ENCODE results near the gene SLC13A3.

SLC13A3 gene

DNA sequence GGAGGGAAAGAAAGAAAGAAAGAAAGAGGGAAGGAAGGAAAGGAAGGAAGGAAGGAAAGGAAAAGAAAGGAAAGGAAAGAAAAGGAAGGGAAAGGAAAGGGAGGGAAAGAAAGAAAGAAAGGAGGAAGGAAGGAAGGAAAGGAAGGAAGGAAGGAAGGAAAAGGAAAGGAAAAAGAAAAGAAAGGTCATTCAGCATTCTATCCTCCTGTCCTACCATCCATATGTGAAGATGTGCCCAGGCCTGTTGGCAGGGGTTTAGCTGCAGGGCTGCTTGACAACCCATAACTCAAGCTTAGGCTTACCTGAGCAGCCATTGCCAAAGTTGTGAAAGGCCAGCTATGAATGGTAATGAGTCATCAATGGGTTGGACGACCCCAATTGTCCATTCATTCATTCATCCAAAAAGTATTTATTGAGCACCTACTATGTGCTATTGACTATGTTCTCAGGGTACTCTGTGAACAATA is 50.9 kb downstream of the SLC13A3 start:
- no peak for DNase-seq

- no peak for DNase-seq
Measured at GRCh38 chr20:46599227-46599987, 51.9 kb downstream of the SLC13A3 start.

DNA sequence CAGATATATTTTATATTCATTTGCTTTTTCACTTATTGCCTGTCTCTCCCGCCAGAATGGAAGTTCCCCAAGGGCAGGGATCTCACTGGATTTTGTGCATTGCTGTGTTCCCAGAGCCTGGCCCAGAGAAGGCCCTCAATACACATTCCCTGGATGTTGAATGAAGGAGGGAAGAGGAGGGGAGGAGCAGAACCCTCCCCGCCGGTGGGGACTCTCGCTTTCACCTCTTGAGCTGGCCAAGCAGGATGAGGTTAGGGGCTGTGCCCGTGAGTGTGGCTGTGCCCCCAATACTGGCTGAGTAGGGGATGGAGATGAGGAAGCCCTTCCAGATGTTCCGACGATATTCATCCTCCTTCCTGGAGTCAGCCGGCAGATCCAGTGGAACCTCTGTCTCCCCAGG is 55.3 kb downstream of the SLC13A3 start:
- no peak for DNase-seq

DNA sequence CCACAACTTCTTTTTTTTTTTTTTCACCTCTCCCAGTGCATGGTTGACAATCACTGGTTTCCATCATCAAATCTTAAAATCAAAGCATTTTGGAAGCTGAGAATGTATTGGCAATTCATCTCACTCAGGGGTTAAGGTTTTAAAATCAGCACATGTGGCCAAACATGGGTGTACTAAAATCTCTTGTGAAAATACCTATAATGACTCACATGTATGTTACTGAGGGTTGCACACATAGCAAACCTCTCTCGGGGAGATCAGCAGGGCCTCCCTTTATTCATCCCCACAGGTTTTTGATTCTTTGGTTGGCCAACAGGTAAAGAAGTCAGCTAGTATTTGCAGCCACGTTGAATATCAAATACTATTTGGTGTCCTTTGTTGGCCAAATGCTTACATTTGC is 56.5 kb downstream of the SLC13A3 start:
- no peak for DNase-seq

DNA sequence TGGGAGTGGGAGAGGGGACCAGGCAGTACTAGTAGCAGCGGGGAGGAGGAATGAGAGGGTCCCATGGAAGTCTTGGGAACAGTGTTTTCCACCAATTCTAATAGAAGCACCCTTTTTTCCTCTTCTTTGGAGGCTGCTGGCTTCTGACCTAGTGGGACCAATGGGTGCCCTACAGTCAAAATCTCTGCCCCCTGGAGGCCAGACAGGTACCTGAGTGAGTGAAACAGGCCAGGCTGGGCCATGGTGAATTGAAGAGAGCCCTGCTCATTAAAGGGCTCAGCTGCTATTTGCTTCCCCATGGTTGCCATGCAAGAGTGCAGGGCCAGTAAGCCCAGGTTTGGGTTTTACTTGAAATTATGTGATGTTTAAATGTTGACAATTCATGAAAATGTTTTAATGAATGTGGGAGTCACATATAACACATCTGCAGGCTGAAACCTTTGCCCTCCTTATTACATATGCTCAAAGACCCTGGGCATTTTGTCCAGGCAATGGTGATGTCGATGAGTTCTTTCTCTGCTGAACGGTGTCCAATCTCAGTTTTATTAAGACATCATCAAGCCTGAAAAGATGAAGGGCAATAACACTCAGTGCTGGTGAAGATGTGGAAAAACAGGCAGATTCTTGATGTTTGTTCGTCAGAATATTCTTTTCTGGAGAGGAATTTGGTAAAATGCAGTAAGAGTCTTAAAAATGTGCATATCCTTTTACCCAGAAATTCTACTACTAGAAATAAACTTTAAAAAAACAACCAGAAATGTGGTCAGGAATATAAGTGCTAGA is 58.5 kb downstream of the SLC13A3 start:
- no peak for DNase-seq

DNA sequence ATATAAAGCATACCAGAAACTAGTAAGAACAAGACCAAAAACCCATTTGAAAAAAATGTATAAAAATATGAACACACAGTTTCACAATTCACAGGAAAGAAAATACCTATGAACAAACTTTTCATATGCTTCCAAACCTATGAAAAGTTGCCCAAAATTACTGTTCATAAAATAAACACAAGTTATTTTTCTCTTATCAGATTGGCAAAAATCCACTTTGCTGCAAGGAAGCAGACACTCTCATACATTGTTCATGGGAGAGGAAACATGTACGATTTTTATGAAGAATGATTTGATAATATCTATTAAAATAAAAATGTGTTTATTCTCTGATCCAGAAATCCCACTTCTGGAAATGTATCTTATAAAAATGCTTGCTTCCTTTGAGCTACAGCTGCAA is 60.8 kb downstream of the SLC13A3 start:
- DNase-seq = no peak

DNA sequence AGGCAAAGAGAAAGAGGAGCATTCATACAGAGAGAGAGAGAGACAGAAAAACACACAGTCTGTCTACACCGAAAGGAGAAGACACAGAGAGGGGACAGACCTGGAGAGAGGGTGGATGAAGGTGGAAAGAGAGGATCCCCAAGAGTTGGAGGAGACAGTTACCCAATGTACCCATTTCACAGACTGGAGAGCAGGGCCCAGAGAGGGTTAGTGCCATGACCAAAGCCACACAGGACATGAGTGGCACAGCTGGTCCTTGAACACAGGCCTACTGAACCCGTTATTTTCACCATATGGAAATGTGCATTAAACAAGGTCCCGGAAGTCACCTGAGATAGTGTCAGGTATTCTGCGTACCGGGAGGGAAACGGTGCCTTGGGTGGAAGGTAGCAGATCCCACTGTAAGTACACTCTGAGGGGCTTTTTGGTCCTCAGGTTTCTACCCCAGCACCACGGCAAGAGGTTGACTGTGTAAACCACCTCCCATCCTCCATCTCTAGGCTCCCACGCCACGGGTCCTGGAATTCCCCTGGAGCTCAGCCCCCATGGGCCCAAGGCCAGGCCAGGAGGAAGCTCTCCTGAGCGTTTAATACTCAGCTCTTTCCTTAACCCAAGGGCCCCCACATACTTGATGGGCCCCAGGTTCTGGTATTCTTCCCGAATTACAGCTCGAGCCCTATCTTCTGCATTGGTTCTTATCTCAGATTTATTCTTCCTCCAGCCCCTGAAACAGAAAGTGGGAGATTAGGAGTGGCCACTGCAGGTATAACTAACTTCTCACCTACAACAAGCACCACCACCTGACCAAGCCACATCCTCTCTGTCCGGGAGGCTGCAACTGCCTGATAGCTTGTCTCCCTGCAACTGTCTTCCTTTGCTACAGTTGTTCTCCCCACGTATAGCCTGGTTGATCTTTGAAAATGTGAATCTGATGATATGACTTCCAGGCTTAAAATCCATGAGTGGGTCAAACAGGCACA is 62.4 kb downstream of the SLC13A3 start:
- no peak for DNase-seq

- no peak for DNase-seq
Measured at GRCh38 chr20:46587986-46588385, 63.3 kb downstream of the SLC13A3 start.

- DNase-seq = no peak
Measured at GRCh38 chr20:46586724-46587123, 64.5 kb downstream of the SLC13A3 start.

- DNase-seq = no peak
Measured at GRCh38 chr20:46584508-46584907, 66.8 kb downstream of the SLC13A3 start.

DNA sequence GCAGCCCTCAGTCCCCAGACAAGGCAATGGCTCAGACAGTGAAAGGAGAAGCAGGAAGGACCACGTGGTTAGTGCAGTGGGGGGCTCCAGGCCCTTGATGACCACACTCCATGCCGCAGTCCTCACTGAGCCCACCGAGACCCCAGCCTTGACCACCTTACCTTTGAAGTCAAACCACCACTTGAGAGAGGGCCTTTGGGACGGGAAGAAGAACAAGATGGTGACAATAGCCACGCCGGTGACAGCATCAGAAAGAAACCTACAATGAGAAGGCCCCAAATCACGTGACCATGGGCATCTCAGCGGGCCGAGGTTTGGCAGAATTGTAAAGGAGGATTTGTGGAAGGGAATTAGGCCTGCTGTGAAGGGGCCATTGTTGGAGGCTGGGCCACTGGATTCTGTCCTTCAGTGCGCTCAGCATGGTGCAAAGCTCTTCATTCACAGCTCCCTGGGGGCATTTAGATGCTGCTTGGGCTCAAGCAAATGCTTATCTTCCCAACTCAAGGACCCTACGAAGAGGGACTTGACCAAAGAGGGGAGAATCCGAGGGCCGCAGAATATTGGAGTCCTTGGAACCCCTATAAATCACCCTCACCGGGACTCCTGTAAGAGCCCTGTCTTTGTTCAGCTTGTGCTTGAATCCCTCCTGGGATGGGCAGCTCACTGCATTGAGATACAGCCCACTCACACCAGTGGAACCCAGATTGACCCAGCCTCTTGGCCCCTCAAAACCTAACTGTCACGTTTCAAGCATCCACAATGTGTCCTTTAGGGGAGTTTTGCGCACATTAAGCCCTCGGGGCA is 67.6 kb downstream of the SLC13A3 start:
- DNase-seq = no peak

- no peak for DNase-seq
Measured at GRCh38 chr20:46582648-46583047, 68.6 kb downstream of the SLC13A3 start.

- no peak for DNase-seq
Measured at GRCh38 chr20:46581391-46581790, 69.9 kb downstream of the SLC13A3 start.

DNA sequence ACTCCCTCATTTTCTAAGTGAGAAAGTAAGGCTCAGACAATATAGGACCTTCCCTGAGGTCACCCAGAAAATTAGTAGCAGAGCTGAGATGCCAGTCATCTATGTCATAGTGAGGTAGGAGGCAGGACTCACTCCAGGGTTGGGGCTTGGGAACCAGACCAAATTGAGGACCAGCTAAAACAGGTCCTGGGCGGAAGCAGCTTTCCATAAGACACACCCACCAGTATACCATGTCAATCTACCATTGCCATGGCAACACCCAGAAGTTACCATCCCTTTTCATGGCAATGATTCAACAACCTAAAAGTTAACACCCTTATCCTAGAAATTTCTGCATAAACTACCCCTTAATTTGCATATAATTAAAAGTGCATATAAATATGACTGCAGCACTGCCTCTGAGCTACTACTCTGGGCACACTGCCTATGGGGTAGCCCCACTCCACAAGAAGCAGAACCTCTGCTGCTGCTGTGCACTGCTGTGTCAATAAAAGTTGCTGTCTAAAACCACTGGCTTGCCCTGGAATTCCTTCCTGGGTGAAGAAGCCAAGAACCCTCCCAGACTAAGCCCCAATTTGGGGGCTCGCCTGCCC is 70.5 kb downstream of the SLC13A3 start:
- DNase-seq = no peak

- no peak for DNase-seq
Measured at GRCh38 chr20:46578745-46579144, 72.5 kb downstream of the SLC13A3 start.

GRCh38 chr20:46576774-46577395 is 74.4 kb downstream of the SLC13A3 start:
- DNase-seq = no peak

DNA sequence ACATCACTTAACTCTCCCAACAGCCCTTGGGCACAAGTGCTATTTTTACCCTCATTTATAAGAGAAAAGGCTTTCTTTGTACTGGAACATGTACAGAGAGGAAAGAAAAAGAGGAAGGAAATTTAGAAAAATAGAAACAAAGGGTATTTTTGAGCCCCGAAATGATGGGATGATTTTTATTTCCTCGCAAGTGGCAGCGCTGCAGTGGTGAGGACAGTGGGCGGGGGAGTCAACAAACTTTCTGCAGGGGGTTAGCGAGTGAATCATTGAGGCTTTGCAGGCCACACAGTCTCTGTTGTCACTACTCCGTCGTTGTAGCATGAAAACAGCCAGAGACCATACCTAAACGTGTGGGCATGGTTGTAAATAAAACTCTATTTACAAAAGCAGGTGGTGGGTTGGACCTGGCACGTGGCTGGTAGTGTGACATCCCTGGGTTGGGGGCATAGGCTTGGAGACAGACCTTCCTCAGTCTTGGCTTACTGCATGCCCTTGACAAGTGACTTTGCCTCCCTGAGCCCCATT is 75.3 kb downstream of the SLC13A3 start:
- DNase-seq = no peak

DNA sequence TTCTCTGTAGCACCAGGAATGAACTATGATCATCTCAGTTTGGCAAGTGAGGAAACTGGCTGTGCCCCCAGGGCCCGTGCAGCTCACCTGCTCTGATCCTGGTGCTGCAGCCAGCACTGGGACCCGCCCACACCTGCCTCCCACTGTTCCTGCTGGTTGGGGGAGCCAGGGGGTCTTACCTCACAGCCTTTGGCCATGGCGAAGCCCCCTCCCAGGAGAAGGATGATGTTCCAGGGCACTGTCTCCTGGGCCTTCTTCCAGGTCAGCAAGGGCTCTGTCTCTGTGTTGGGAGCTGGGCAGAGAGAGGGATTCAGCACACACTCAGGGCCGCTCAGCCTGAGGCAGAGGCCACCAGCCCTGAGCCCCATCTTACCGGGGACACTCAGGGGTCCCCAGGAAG is 75.9 kb downstream of the SLC13A3 start:
- DNase-seq = no peak

GRCh38 chr20:46573788-46574584 is 77.3 kb downstream of the SLC13A3 start:
- DNase-seq = no peak

- no peak for DNase-seq
Measured at GRCh38 chr20:46573234-46573633, 78.0 kb downstream of the SLC13A3 start.
